Keratinocyte (primary cell): ENCODE results near the gene MMP19. TPM values are rescaled to one million over a fixed set of nuclear protein-coding genes. Genes with fewer than 3 reads are reported as not detected.
"Not testable (repeated sequence)": the region's sequence is repeated elsewhere in the genome, so short reads cannot be mapped to it uniquely, and the experiment has no call there.

Experiments used
- DNase-seq: peaks from one replicate; pipeline ENCODE4 v3.0.0-alpha.2; 2011; ENCODE audit warnings: low read depth, missing footprints, low spot score
- FAIRE-seq: peaks from 2 replicates; lab custom pipeline; 2011; peaks lifted over from hg19 to GRCh38; lab: Jason Lieb, UNC
- H2AFZ ChIP-seq: 2 replicates; pipeline ENCODE4 v1.6.0; 2012; ENCODE audit warnings: low read length, control low read depth, inconsistent platforms; ENCODE audit not compliant: control insufficient read depth
- H3K27ac ChIP-seq: 2 replicates; pipeline ENCODE4 v1.5.1; 2011; ENCODE audit warnings: low read length; ENCODE audit not compliant: control insufficient read depth, insufficient read depth
- H3K27me3 ChIP-seq: 3 replicates; pipeline ENCODE4 v1.6.0; 2011; ENCODE audit warnings: low read length; ENCODE audit not compliant: control insufficient read depth, insufficient read depth; ENCODE audit errors: extremely low read depth
- H3K36me3 ChIP-seq, 2 experiments: 2 replicates in 1 of 2; 3 replicates in 1 of 2; pipeline ENCODE4 v1.5.1; 2011; ENCODE audit warnings: low read length in 2 of 2, mild to moderate bottlenecking in 1 of 2; ENCODE audit not compliant: control insufficient read depth in 2 of 2, insufficient read depth in 2 of 2; ENCODE audit errors: extremely low read depth in 1 of 2
- H3K4me1 ChIP-seq: 3 replicates; pipeline ENCODE4 v1.5.1; 2011; ENCODE audit warnings: low read length; ENCODE audit not compliant: control insufficient read depth, insufficient read depth; ENCODE audit errors: extremely low read depth
- H3K4me2 ChIP-seq: 3 replicates; pipeline ENCODE4 v1.6.0; 2011; ENCODE audit warnings: low read depth, low read length; ENCODE audit not compliant: control insufficient read depth, insufficient read depth; ENCODE audit errors: extremely low read depth
- H3K4me3 ChIP-seq, 3 experiments: fragments of 200-600 bp in 1 of 3; sonication (generic) in 1 of 3; 2 replicates in 2 of 3; 3 replicates in 1 of 3; pipeline ENCODE4 v1.5.1; 2011 to 2016; ENCODE audit warnings: low read length in 3 of 3, mild to moderate bottlenecking in 3 of 3, control low read depth in 2 of 3, inconsistent platforms in 1 of 3, low read depth in 1 of 3, mixed read lengths in 1 of 3, mixed run types in 1 of 3, moderate library complexity in 1 of 3; ENCODE audit not compliant: control insufficient read depth in 2 of 3, insufficient read depth in 2 of 3; ENCODE audit errors: extremely low read depth in 1 of 3
- H3K79me2 ChIP-seq: 2 replicates; pipeline ENCODE4 v1.6.0; 2012; ENCODE audit warnings: low read length; ENCODE audit not compliant: control insufficient read depth, insufficient read depth
- H3K9ac ChIP-seq: 3 replicates; pipeline ENCODE4 v1.6.0; 2011; ENCODE audit warnings: low read length; ENCODE audit not compliant: control insufficient read depth, insufficient read depth; ENCODE audit errors: extremely low read depth
- H3K9me1 ChIP-seq: 3 replicates; pipeline ENCODE4 v1.6.0; 2011; ENCODE audit warnings: low read length; ENCODE audit not compliant: control insufficient read depth, insufficient read depth; ENCODE audit errors: extremely low read depth
- H3K9me3 ChIP-seq: 2 replicates; pipeline ENCODE4 v1.5.1; 2012; ENCODE audit warnings: low read depth, low read length; ENCODE audit not compliant: control insufficient read depth
- H4K20me1 ChIP-seq: 3 replicates; pipeline ENCODE4 v1.6.0; 2011; ENCODE audit warnings: low read length; ENCODE audit not compliant: control insufficient read depth, insufficient read depth; ENCODE audit errors: extremely low read depth
- EZH2 ChIP-seq: IDR thresholded peaks from one replicate; pipeline ENCODE4 v1.6.1; 2012; ENCODE audit warnings: inconsistent platforms, mild to moderate bottlenecking, low read length, moderate library complexity
- dilution Hi-C: fragments of 300-500 bp; cut with MboI; formaldehyde crosslinking; loops from one replicate; pipeline ENCODE4 v1.7.0; 2020; ENCODE audit warnings: low sequenced_read_pairs; ENCODE audit not compliant: extremely low pct_ligation_motif_present
- polyA plus RNA-seq, 5 experiments: library from polyadenylated mRNA; depleted of rRNA in 3 of 5; stranded (reverse) in 3 of 5; stranded (forward) in 1 of 5; unstranded in 1 of 5; fragments of >200 nt; gene quantifications; 1 replicate in 1 of 5; 2 replicates in 3 of 5; 3 replicates in 1 of 5; pipeline versions ENCODE4 v1.2.1 to v1.2.3, GENCODE V29; 2011 to 2012; ENCODE audit warnings: missing spikeins in 2 of 5, low read depth in 1 of 5, low replicate concordance in 1 of 5
- TF ChIP-seq, protein P1 (sequence below), 3 experiments: IDR thresholded peaks in 1 of 3; conservative IDR thresholded peaks in 1 of 3; optimal IDR thresholded peaks in 1 of 3; 2 replicates in 2 of 3; 3 replicates in 1 of 3; pipeline versions ENCODE3 to v1.5.1; 2011; ENCODE audit warnings: low read length in 3 of 3, mild to moderate bottlenecking in 3 of 3, moderate library complexity in 2 of 3, control low read depth in 1 of 3, inconsistent platforms in 1 of 3; ENCODE audit not compliant: insufficient read depth in 2 of 3; ENCODE audit errors: extremely low read depth in 1 of 3

MMP19 gene
- polyA plus RNA-seq, 1 donor (not counting 4 experiments of a cell fraction or from before 2014, with no cell fraction given), result 2.7 TPM

DNA sequence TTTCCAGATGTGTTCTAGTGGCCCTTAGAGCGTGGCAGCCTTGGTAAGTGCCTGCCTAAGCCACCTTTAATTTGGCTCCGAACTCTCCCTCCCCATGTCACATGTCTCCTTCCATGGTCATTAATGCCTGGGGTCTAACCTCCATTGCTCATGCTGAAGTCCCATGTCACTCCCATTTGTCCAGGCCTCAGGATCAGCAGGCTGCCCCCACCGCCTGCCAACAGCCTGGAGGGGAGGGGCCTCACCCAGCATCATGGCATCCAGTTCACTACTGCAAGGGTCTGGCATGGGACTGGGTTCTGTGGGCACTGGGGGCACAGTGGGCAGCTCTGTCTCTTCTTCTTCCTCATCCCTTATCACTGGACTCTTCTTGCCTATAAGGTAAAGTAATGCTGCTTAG is 4.4 kb downstream of the MMP19 start:
- Histone ChIP-seq H2AFZ (no peak overlapping the region), H3K4me2 (no peak overlapping the region), H3K4me3 (no peak overlapping the region), H3K27ac (no peak overlapping the region), H4K20me1 (no peaks in the 10 kb centered on the region), H3K79me2 (no peaks in the 10 kb centered on the region), H3K4me1 (peaks cover 11% of the 10 kb centered on the region), H3K27me3 (no peaks in the 10 kb centered on the region), H3K9me1 (no peaks in the 10 kb centered on the region), H3K36me3 (peaks cover 0 to 2% of the 10 kb centered on the region in 2 experiments), H3K9me3 (no peaks in the 10 kb centered on the region), H3K9ac (no peak overlapping the region)
- TF ChIP-seq EZH2, result no peak
- TF ChIP-seq, protein P1, sequence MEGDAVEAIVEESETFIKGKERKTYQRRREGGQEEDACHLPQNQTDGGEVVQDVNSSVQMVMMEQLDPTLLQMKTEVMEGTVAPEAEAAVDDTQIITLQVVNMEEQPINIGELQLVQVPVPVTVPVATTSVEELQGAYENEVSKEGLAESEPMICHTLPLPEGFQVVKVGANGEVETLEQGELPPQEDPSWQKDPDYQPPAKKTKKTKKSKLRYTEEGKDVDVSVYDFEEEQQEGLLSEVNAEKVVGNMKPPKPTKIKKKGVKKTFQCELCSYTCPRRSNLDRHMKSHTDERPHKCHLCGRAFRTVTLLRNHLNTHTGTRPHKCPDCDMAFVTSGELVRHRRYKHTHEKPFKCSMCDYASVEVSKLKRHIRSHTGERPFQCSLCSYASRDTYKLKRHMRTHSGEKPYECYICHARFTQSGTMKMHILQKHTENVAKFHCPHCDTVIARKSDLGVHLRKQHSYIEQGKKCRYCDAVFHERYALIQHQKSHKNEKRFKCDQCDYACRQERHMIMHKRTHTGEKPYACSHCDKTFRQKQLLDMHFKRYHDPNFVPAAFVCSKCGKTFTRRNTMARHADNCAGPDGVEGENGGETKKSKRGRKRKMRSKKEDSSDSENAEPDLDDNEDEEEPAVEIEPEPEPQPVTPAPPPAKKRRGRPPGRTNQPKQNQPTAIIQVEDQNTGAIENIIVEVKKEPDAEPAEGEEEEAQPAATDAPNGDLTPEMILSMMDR (optimal IDR thresholded peaks at IDR 0.05 in 1 of 3, IDR thresholded peaks at IDR 0.05 in 1 of 3, conservative IDR thresholded peaks at IDR 0.05 in 1 of 3; ENCODE audit: extremely low read depth in 1 of 3, insufficient read depth in 2 of 3, low read length in 3 of 3), result no peak
- FAIRE-seq (no peak), DNase-seq (no peak)
- dilution Hi-C loops, result no loop called here

DNA sequence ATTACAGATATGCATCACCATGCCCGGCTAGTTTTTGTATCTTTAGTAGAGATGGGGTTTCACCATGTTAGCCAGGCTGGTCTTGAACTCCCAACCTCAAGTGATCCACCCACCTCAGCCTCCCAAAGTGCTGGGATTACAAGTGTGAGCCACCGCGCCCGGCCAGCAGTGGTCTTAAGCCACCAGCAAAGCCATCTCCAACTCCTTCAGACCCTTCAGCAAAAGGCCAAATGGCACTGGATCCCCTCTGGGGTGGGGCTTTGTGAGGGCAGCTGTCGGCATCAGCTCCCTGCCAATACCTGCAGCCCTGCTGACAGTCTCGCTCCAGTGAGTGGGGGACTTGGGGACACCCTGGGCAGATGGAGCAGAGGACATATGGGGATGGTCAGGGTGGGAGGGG is 8.3 kb downstream of the MMP19 start:
- H4K20me1 ChIP-seq, H3K4me3 ChIP-seq, H3K27ac ChIP-seq, dilution Hi-C loops, H3K9ac ChIP-seq, H3K9me3 ChIP-seq, DNase-seq, FAIRE-seq, H3K27me3 ChIP-seq, H3K79me2 ChIP-seq, H2AFZ ChIP-seq, H3K4me2 ChIP-seq, H3K9me1 ChIP-seq, H3K36me3 ChIP-seq: not testable (repeated sequence)
- peaks cover 13% of the 10 kb centered on the region for H3K4me1 ChIP-seq

DNA sequence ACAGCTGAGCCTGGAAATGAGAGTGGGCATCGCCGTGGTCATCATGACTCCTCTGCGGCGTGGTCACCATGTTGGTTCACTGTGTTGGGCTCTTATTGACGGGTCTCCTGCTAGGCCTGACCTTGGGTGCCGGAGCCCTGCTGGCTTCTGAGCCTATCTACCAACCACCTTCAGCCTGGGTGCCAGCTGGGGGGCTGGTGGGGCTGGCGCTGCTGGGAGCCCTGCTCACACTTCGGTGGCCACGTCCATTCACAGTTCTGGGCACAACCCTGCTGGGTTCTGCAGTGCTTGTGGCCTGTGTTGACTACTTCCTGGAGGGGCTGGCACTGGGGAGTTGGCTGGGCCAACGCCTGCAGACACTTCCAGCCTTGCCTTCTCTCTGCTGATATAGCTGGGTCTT is 9.7 kb downstream of the MMP19 start:
- TF ChIP-seq, protein P1 (optimal IDR thresholded peaks at IDR 0.05 in 1 of 3, IDR thresholded peaks at IDR 0.05 in 1 of 3, conservative IDR thresholded peaks at IDR 0.05 in 1 of 3; ENCODE audit: extremely low read depth in 1 of 3, insufficient read depth in 2 of 3, low read length in 3 of 3), result no peak
- no peak for TF ChIP-seq EZH2
- no peak overlapping the region for H2AFZ ChIP-seq
- peaks cover 13% of the 10 kb centered on the region for H3K79me2 ChIP-seq
- H4K20me1 ChIP-seq, result no peaks in the 10 kb centered on the region
- FAIRE-seq (no peak), DNase-seq (no peak)
- no peak overlapping the region for H3K27ac ChIP-seq
- H3K36me3 ChIP-seq, result no peaks in the 10 kb centered on the region
- H3K27me3 ChIP-seq, result no peaks in the 10 kb centered on the region
- no peak overlapping the region for H3K4me2 ChIP-seq
- H3K4me1 ChIP-seq, result peaks cover 19% of the 10 kb centered on the region
- no peaks in the 10 kb centered on the region for H3K9me3 ChIP-seq
- H3K4me3 ChIP-seq, result no peak overlapping the region
- peaks cover 3% of the 10 kb centered on the region for H3K9me1 ChIP-seq
- dilution Hi-C loops, result no loop called here
- no peak overlapping the region for H3K9ac ChIP-seq
